Fibroblast of lung (primary cell): ENCODE data around the gene CFAP161.

Experiments used
- EZH2 ChIP-seq: IDR thresholded peaks from 2 replicates; pipeline ENCODE4 v1.5.1; 2012; ENCODE audit warnings: low read length, control low read depth, mild to moderate bottlenecking; ENCODE audit errors: missing control alignments
- TF ChIP-seq, protein P1 (sequence below), 2 donors: IDR thresholded peaks in 1 of 2; conservative IDR thresholded peaks in 1 of 2; 1 replicate in 1 of 2; 2 replicates in 1 of 2; pipeline ENCODE4 v1.5.1; 2011 to 2012; ENCODE audit warnings: low read length in 2 of 2, control low read depth in 1 of 2, inconsistent platforms in 1 of 2, low read depth in 1 of 2, mild to moderate bottlenecking in 1 of 2

DNA sequence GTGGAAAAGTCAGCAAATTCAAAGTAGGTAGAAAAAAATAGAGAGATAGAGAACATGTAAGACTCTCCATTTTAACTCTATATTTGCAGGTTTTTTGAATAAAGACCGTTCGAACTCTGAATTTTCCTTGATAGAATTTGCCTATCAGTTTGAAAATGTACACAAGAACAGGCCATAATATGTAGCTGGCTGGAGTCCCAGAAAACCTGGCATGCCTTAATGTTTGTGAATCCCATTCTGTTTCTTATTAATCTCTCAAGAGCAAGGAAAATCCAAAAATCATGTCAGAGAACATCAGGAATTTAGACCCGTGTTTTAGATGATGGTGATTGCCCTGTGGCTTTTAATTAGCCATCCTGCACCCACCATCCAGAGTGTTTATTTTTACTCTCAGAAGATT lies 7.2 kb upstream of the CFAP161 start:
- TF ChIP-seq, protein P1, sequence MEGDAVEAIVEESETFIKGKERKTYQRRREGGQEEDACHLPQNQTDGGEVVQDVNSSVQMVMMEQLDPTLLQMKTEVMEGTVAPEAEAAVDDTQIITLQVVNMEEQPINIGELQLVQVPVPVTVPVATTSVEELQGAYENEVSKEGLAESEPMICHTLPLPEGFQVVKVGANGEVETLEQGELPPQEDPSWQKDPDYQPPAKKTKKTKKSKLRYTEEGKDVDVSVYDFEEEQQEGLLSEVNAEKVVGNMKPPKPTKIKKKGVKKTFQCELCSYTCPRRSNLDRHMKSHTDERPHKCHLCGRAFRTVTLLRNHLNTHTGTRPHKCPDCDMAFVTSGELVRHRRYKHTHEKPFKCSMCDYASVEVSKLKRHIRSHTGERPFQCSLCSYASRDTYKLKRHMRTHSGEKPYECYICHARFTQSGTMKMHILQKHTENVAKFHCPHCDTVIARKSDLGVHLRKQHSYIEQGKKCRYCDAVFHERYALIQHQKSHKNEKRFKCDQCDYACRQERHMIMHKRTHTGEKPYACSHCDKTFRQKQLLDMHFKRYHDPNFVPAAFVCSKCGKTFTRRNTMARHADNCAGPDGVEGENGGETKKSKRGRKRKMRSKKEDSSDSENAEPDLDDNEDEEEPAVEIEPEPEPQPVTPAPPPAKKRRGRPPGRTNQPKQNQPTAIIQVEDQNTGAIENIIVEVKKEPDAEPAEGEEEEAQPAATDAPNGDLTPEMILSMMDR (conservative IDR thresholded peaks at IDR 0.05 in 1 of 2, IDR thresholded peaks at IDR 0.05 in 1 of 2; ENCODE audit: low read depth in 1 of 2, low read length in 2 of 2), result no peak
- no peak for TF ChIP-seq EZH2
